T-helper 22 cell (primary cell): Measurements from ENCODE around the gene PRMT9.

ENCODE experiments used
- DNase-seq: peaks from one replicate; pipeline ENCODE4 v3.0.0-alpha.2; 2020; ENCODE audit warnings: low read depth

The PRMT9 gene

GRCh38 chr4:147678796-147679549 is 5.0 kb downstream of the PRMT9 start:
- DNase-seq = no peak

- no peak for DNase-seq
Measured at GRCh38 chr4:147678106-147678505, 5.9 kb downstream of the PRMT9 start.

- no peak for DNase-seq
Measured at GRCh38 chr4:147674496-147674895, 9.5 kb downstream of the PRMT9 start.

GRCh38 chr4:147674073-147674472 is 9.9 kb downstream of the PRMT9 start:
- DNase-seq = no peak

- DNase-seq = no peak
Measured at GRCh38 chr4:147658501-147658900, 25.5 kb downstream of the PRMT9 start.

- DNase-seq = no peak
Measured at GRCh38 chr4:147655639-147656038, 28.3 kb downstream of the PRMT9 start.

GRCh38 chr4:147651563-147651962 is 32.4 kb downstream of the PRMT9 start:
- DNase-seq = no peak

GRCh38 chr4:147648656-147649055 is 35.3 kb downstream of the PRMT9 start:
- DNase-seq = no peak

GRCh38 chr4:147645099-147645498 is 38.9 kb downstream of the PRMT9 start:
- DNase-seq = no peak

- DNase-seq = no peak
Measured at GRCh38 chr4:147644471-147644870, 39.5 kb downstream of the PRMT9 start.

- no peak for DNase-seq
Measured at GRCh38 chr4:147643616-147644015, 40.3 kb downstream of the PRMT9 start.

- no peak for DNase-seq
Measured at GRCh38 chr4:147640331-147640730, 43.6 kb downstream of the PRMT9 start.

- no peak for DNase-seq
Measured at GRCh38 chr4:147639388-147639787, 44.6 kb downstream of the PRMT9 start.

- DNase-seq = no peak
Measured at GRCh38 chr4:147638942-147639341, 45.0 kb downstream of the PRMT9 start.

- DNase-seq = no peak
Measured at GRCh38 chr4:147638365-147638764, 45.6 kb downstream of the PRMT9 start.

- DNase-seq = no peak
Measured at GRCh38 chr4:147635348-147635747, 48.6 kb downstream of the PRMT9 start.

GRCh38 chr4:147633643-147634042 is 50.3 kb downstream of the PRMT9 start:
- no peak for DNase-seq

- no peak for DNase-seq
Measured at GRCh38 chr4:147633113-147633512, 50.9 kb downstream of the PRMT9 start.

- DNase-seq = no peak
Measured at GRCh38 chr4:147629783-147630730, 53.9 kb downstream of the PRMT9 start.

GRCh38 chr4:147628415-147628814 is 55.5 kb downstream of the PRMT9 start:
- no peak for DNase-seq

- DNase-seq = no peak
Measured at GRCh38 chr4:147626903-147627302, 57.1 kb downstream of the PRMT9 start.

- no peak for DNase-seq
Measured at GRCh38 chr4:147625733-147626132, 58.2 kb downstream of the PRMT9 start.

- no peak for DNase-seq
Measured at GRCh38 chr4:147620315-147620714, 63.6 kb downstream of the PRMT9 start.
